H9 (cell line): ENCODE measurements around the gene KRTAP12-1. TPM values are rescaled to one million over a fixed set of nuclear protein-coding genes. Genes with fewer than 3 reads are reported as not detected.

Source experiments
- DNase-seq: peaks from one replicate; pipeline ENCODE4 v3.0.0-alpha.2; 2017
- H2AFZ ChIP-seq: one replicate; pipeline ENCODE4 v1.6.1; 2013; ENCODE audit warnings: mild to moderate bottlenecking, low read length, control low read depth, moderate library complexity
- H2AK5ac ChIP-seq: 2 replicates; pipeline ENCODE4 v1.6.1; 2013; ENCODE audit warnings: low read length, control low read depth, mixed read lengths; ENCODE audit not compliant: insufficient read length
- H2BK120ac ChIP-seq: one replicate; pipeline ENCODE4 v1.6.1; 2013; ENCODE audit warnings: low read depth, mild to moderate bottlenecking, low read length, control low read depth, inconsistent platforms; ENCODE audit not compliant: poor library complexity, severe bottlenecking
- H2BK12ac ChIP-seq: 2 replicates; pipeline ENCODE4 v1.6.1; 2013; ENCODE audit warnings: low read length, control low read depth, mixed read lengths, low read depth; ENCODE audit not compliant: insufficient read length
- H2BK15ac ChIP-seq: 2 replicates; pipeline ENCODE4 v1.6.1; 2013; ENCODE audit warnings: low read depth, low read length, control low read depth
- H2BK20ac ChIP-seq: one replicate; pipeline ENCODE4 v1.6.1; 2013; ENCODE audit warnings: low read depth, mild to moderate bottlenecking, low read length, control low read depth, inconsistent platforms; ENCODE audit not compliant: poor library complexity, severe bottlenecking
- H2BK5ac ChIP-seq: 2 replicates; pipeline ENCODE4 v1.6.1; 2013; ENCODE audit warnings: low read length, control low read depth, mixed read lengths; ENCODE audit not compliant: insufficient read length
- H3K14ac ChIP-seq: 2 replicates; pipeline ENCODE4 v1.6.1; 2013; ENCODE audit warnings: low read length, control low read depth; ENCODE audit not compliant: insufficient read depth
- H3K18ac ChIP-seq: 2 replicates; pipeline ENCODE4 v1.6.1; 2013; ENCODE audit warnings: low read depth, mild to moderate bottlenecking, mixed read lengths, low read length, control low read depth; ENCODE audit not compliant: insufficient read length
- H3K23ac ChIP-seq: 2 replicates; pipeline ENCODE4 v1.6.1; 2013; ENCODE audit warnings: low read length, control low read depth, mixed read lengths, low read depth; ENCODE audit not compliant: insufficient read length
- H3K23me2 ChIP-seq: 2 replicates; pipeline ENCODE4 v1.6.1; 2013; ENCODE audit warnings: low read depth, mild to moderate bottlenecking, mixed read lengths, low read length, control low read depth; ENCODE audit not compliant: insufficient read length, poor library complexity, severe bottlenecking
- H3K27ac ChIP-seq: 2 replicates; pipeline ENCODE4 v1.5.1; 2013; ENCODE audit warnings: low read length, control low read depth, mixed read lengths, low read depth; ENCODE audit not compliant: insufficient read length
- H3K27me3 ChIP-seq: 2 replicates; pipeline ENCODE4 v1.6.1; 2013; ENCODE audit warnings: low read length, control low read depth, inconsistent platforms; ENCODE audit not compliant: insufficient read depth
- H3K4ac ChIP-seq: 2 replicates; pipeline ENCODE4 v1.6.1; 2013; ENCODE audit warnings: low read depth, mild to moderate bottlenecking, control low read depth, inconsistent platforms, low read length, moderate library complexity
- H3K4me1 ChIP-seq: 2 replicates; pipeline ENCODE4 v1.6.1; 2013; ENCODE audit warnings: low read length, control low read depth, inconsistent platforms; ENCODE audit not compliant: insufficient read depth
- H3K4me2 ChIP-seq: 2 replicates; pipeline ENCODE4 v1.6.1; 2013; ENCODE audit warnings: low read length, control low read depth, mixed read lengths; ENCODE audit not compliant: insufficient read length, insufficient read depth
- H3K56ac ChIP-seq: 2 replicates; pipeline ENCODE4 v1.6.1; 2013; ENCODE audit warnings: low read depth, mild to moderate bottlenecking, mixed read lengths, low read length, control low read depth; ENCODE audit not compliant: insufficient read length
- H3K79me1 ChIP-seq: 2 replicates; pipeline ENCODE4 v1.6.1; 2013; ENCODE audit warnings: low read depth, mild to moderate bottlenecking, moderate library complexity, low read length, control low read depth, inconsistent platforms; ENCODE audit not compliant: insufficient read depth, poor library complexity, severe bottlenecking
- H3K79me2 ChIP-seq: 2 replicates; pipeline ENCODE4 v1.6.1; 2013; ENCODE audit warnings: low read length, control low read depth, inconsistent platforms; ENCODE audit not compliant: insufficient read depth
- H3K9ac ChIP-seq: 2 replicates; pipeline ENCODE4 v1.6.1; 2013; ENCODE audit warnings: low read length, control low read depth, mixed read lengths; ENCODE audit not compliant: insufficient read length; ENCODE audit errors: extremely low read depth
- H3K9me3 ChIP-seq: one replicate; pipeline ENCODE4 v1.6.1; 2013; ENCODE audit warnings: low read depth, low read length, inconsistent platforms; ENCODE audit not compliant: control insufficient read depth
- H3T11ph ChIP-seq: one replicate; pipeline ENCODE4 v1.6.1; 2013; ENCODE audit warnings: mild to moderate bottlenecking, low read length, control low read depth, inconsistent platforms
- H4K20me1 ChIP-seq: one replicate; pipeline ENCODE4 v1.6.1; 2013; ENCODE audit not compliant: control insufficient read depth, insufficient read length, insufficient read depth
- H4K5ac ChIP-seq: 2 replicates; pipeline ENCODE4 v1.6.1; 2013; ENCODE audit warnings: low read depth, mild to moderate bottlenecking, mixed read lengths, low read length, control low read depth; ENCODE audit not compliant: insufficient read length
- H4K8ac ChIP-seq: replicated peaks from 2 replicates; pipeline ENCODE4 v1.6.1; 2013; ENCODE audit warnings: low read length, control low read depth, mixed read lengths, low read depth; ENCODE audit not compliant: insufficient read length
- H4K91ac ChIP-seq: 2 replicates; pipeline ENCODE4 v1.6.1; 2013; ENCODE audit warnings: low read depth, mild to moderate bottlenecking, moderate library complexity, mixed read lengths, low read length, control low read depth; ENCODE audit not compliant: insufficient read length
- H3K27ac Mint-ChIP-seq, 3 experiments: 2 replicates in 2 of 3; 3 replicates in 1 of 3; pipeline ENCODE4 v1.8.0; 2020 to 2021; ENCODE audit warnings: mixed read lengths in 3 of 3, mild to moderate bottlenecking in 1 of 3, moderate library complexity in 1 of 3
- H3K27me3 Mint-ChIP-seq: 2 replicates; pipeline ENCODE4 v1.8.0; 2021; ENCODE audit warnings: low read depth, mild to moderate bottlenecking, moderate library complexity, mixed read lengths
- H3K36me3 Mint-ChIP-seq, 3 experiments: 2 replicates in 2 of 3; 3 replicates in 1 of 3; pipeline ENCODE4 v1.8.0; 2020 to 2021; ENCODE audit warnings: low read depth in 3 of 3, mixed read lengths in 3 of 3; ENCODE audit not compliant: insufficient read depth in 1 of 3
- H3K4me1 Mint-ChIP-seq, 2 experiments: 2 replicates each; pipeline ENCODE4 v1.8.0; 2020; ENCODE audit warnings: mixed read lengths in 2 of 2
- H3K4me3 Mint-ChIP-seq, 2 experiments: 2 replicates in 1 of 2; 3 replicates in 1 of 2; pipeline ENCODE4 v1.8.0; 2020 to 2021; ENCODE audit warnings: mild to moderate bottlenecking in 2 of 2, mixed read lengths in 2 of 2, moderate library complexity in 1 of 2
- H3K9me3 Mint-ChIP-seq, 2 experiments: 2 replicates in 1 of 2; 3 replicates in 1 of 2; pipeline ENCODE4 v1.8.0; 2020; ENCODE audit warnings: mild to moderate bottlenecking in 2 of 2, mixed read lengths in 2 of 2, moderate library complexity in 1 of 2
- CTCF ChIP-seq: fragments of 200-600 bp; sonication (generic); conservative IDR thresholded peaks from 3 replicates; pipeline ENCODE4 v1.8.0; 2021; ENCODE audit warnings: antibody characterized with exemption, mild to moderate bottlenecking
- whole genome bisulfite sequencing: extraction: QIAGEN DNeasy Blood & Tissue Kit; methylation state at CpG from one replicate; pipeline ENCODE4 v1.1.7; 2013; ENCODE audit warnings: missing lambda C conversion rate, low lambda C conversion rate, mixed read lengths; ENCODE audit not compliant: insufficient read length; ENCODE audit errors: extremely low coverage; 5-methylcytosine and 5-hydroxymethylcytosine counted together
- total RNA-seq: library from RNA; stranded (reverse); gene quantifications from 2 replicates; pipeline ENCODE4 v1.2.1, GENCODE V29; 2021

KRTAP12-1 gene
- total RNA-seq, 1 experiment from 2014 or later, result not detected

GRCh38 chr21:44643741-44644310, 38.1 kb downstream of the KRTAP12-1 start:
- Histone ChIP-seq H2AFZ (no peak overlapping the region), H3K14ac (no peak overlapping the region), H4K91ac (no peak overlapping the region), H4K5ac (no peak overlapping the region), H2BK12ac (no peak overlapping the region), H3K9me3 (no peaks in the 10 kb centered on the region), H3K27me3 (no peaks in the 10 kb centered on the region), H3K4me2 (no peak overlapping the region), H2BK120ac (no peak overlapping the region), H4K8ac (no peak overlapping the region), H3K4me1 (no peaks in the 10 kb centered on the region), H3K4ac (no peak overlapping the region), H3K56ac (no peak overlapping the region), H3K23me2 (peaks cover 2% of the 10 kb centered on the region), H4K20me1 (no peaks in the 10 kb centered on the region), H3K27ac (no peak overlapping the region), H3T11ph (no peak overlapping the region), H3K79me2 (no peaks in the 10 kb centered on the region), H2AK5ac (no peak overlapping the region), H3K23ac (no peak overlapping the region), H2BK15ac (no peak overlapping the region), H2BK5ac (no peak overlapping the region), H3K79me1 (no peaks in the 10 kb centered on the region), H2BK20ac (no peak overlapping the region), H3K18ac (no peak overlapping the region), H3K9ac (no peak overlapping the region)
- H3K4me3 Mint-ChIP-seq, result no peak overlapping the region
- no peak for DNase-seq
- H3K9me3 Mint-ChIP-seq, result peaks cover 22 to 25% of the 10 kb centered on the region in 2 experiments
- peaks cover 8% of the 10 kb centered on the region for H3K27me3 Mint-ChIP-seq
- no peak overlapping the region for H3K27ac Mint-ChIP-seq
- H3K36me3 Mint-ChIP-seq, result peaks cover 9 to 20% (median 16%) of the 10 kb centered on the region in 3 experiments
- no peak for TF ChIP-seq CTCF
- peaks cover 13 to 14% of the 10 kb centered on the region in 2 experiments for H3K4me1 Mint-ChIP-seq
- WGBS, result no CpG with 5 or more reads among the region's 14 CpGs
